Testis (tissue), 2 donors: ENCODE data around the gene TMEM212.

Source experiments
- CTCF ChIP-seq, 3 experiments: fragments of 450-650 bp in 2 of 3; fragments of 200-600 bp in 1 of 3; sonication (generic) in 1 of 3; IDR thresholded peaks; one replicate each; pipeline ENCODE4 v1.5.1; 2016 to 2019; ENCODE audit warnings: antibody characterized with exemption in 3 of 3, mild to moderate bottlenecking in 2 of 3, moderate library complexity in 1 of 3
- POLR2A ChIP-seq: fragments of 450-650 bp; IDR thresholded peaks from one replicate; pipeline ENCODE4 v1.6.1; 2017; ENCODE audit warnings: antibody characterized with exemption, mild to moderate bottlenecking, moderate library complexity

- no peak for TF ChIP-seq CTCF (IDR thresholded peaks at IDR 0.05)
- TF ChIP-seq POLR2A: no peak
Measured at GRCh38 chr3:171860830-171861535, 17.8 kb downstream of the TMEM212 start.
